Ovary (tissue), 3 donors: ENCODE measurements around the gene NDUFA11.

Experiments used
- POLR2A ChIP-seq: fragments of 450-650 bp; IDR thresholded peaks from one replicate; pipeline ENCODE4 v1.6.1; 2017; ENCODE audit warnings: antibody characterized with exemption, mild to moderate bottlenecking, moderate library complexity
- TF ChIP-seq, protein P1 (sequence below), 3 donors: fragments of 450-650 bp in 2 of 3; fragments of 200-600 bp in 1 of 3; IDR thresholded peaks; one replicate each; pipeline versions ENCODE4 v1.5.1 to v1.8.0; 2016 to 2022; ENCODE audit warnings: antibody characterized with exemption in 3 of 3, mild to moderate bottlenecking in 1 of 3
- donor health status: DM: no; HTN: no; CAD: no.

DNA sequence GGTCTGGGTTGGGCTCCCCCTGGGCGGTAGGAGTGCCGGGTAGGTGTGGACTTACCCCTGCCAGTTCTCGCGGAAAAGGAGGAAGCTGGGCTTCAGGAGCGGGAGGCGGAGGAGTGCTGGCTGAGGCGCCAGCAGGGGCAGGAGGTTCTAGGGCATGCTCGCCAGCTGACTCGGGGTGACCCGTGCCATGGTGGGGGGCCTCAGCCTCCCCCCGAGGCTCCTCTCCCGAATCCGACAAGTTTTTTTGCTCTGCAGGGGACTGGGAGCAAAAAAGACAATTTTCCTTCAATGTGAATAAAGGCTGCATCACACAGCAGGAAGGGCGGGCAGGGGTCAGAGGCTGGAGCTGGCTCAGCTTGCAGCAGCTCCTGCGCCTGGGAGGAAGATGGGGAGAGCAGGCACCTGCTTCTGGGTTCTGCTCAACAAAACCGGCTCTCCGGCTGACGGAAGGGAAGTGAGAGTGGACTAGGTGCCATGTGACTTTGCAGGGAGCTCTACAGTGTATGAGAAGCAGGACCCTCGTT, 47.8 kb upstream of the NDUFA11 start:
- TF ChIP-seq, protein P1, sequence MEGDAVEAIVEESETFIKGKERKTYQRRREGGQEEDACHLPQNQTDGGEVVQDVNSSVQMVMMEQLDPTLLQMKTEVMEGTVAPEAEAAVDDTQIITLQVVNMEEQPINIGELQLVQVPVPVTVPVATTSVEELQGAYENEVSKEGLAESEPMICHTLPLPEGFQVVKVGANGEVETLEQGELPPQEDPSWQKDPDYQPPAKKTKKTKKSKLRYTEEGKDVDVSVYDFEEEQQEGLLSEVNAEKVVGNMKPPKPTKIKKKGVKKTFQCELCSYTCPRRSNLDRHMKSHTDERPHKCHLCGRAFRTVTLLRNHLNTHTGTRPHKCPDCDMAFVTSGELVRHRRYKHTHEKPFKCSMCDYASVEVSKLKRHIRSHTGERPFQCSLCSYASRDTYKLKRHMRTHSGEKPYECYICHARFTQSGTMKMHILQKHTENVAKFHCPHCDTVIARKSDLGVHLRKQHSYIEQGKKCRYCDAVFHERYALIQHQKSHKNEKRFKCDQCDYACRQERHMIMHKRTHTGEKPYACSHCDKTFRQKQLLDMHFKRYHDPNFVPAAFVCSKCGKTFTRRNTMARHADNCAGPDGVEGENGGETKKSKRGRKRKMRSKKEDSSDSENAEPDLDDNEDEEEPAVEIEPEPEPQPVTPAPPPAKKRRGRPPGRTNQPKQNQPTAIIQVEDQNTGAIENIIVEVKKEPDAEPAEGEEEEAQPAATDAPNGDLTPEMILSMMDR (IDR thresholded peaks at IDR 0.05) = no peak
- TF ChIP-seq POLR2A = no peak
